Retinal pigment epithelial cell (primary cell): ENCODE results near the gene ABHD11.

Experiments used
- DNase-seq: peaks from one replicate; pipeline ENCODE4 v3.0.0-alpha.2; 2010; ENCODE audit warnings: low read depth
- H3K4me3 ChIP-seq: 2 replicates; pipeline ENCODE4 v1.5.1; 2011; ENCODE audit warnings: mild to moderate bottlenecking, low read length, control low read depth, moderate library complexity
- CTCF ChIP-seq: conservative IDR thresholded peaks from 2 replicates; pipeline ENCODE4 v1.5.1; 2011; ENCODE audit warnings: low read depth, low read length, control low read depth, inconsistent platforms

ABHD11 gene

DNA sequence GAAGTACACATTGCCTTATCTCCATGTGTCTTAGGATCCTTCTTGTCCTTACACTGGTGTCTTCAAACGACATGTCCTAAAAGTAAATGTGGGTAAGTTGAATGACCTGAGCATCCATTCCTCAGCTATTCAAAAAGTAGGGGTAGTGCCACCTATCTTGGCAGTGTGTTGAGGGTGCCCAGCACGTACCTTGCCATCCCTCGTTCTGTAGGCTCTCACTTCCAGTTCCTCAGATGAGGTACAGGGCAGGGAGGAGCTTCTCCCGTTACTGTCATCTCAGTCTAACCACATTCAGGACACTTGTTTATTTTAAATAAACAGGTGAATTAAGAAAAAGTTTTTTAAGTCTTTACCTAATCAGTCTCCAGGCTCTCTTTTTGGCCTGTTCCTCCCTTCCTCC is 42.2 kb downstream of the ABHD11 start:
- no peak for DNase-seq

DNA sequence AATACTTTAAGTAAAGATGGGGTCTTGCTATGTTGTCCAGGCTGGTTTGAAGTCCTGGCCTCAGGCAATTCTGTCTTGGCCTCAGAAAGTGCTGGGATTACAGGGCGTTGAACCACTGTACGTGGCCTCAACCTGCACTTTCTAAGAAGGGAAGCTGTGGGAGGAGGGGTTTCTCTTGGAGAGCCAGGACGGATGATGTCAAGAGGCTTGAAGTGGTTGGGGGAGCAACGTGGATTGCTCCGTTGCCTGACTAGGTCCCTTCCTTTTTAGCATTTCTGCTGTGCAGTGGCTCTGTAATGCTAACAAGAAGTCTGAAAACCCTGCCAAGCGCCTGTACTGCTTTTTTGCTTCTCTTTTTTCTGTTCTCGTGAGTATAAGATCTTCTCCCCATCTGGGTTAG is 48.0 kb downstream of the ABHD11 start:
- no peak overlapping the region for H3K4me3 ChIP-seq
- DNase-seq = no peak
- no peak for TF ChIP-seq CTCF

More for the DNA sequence above, 42.2 kb downstream of the ABHD11 start:
- H3K4me3 ChIP-seq = no peak overlapping the region
- TF ChIP-seq CTCF = no peak

DNA sequence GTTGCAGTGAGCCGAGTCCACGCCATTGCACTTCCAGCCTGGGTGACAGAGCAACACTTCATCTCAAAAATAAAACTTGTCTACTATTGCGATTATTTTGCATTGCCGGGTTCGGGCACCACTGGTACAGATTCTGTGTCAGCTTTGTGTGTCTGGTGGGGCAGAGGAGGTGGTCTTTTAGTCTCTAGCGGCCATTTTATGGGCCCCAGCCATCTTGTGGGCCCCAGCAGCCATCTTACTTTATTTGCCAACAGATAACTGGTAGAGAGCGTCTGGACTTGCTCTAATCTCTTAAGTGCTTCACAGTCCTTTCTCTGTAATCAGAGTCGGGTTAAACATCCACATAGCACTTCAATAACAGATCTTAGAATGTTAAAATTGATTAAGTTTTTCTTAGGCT is 50.3 kb downstream of the ABHD11 start:
- no peak overlapping the region for H3K4me3 ChIP-seq
- no peak for TF ChIP-seq CTCF
- no peak for DNase-seq
